AG04450 (cell line): ENCODE data around the gene WNT6. TPM values are rescaled to one million over a fixed set of nuclear protein-coding genes. Genes with fewer than 3 reads are reported as not detected.

ENCODE experiments used
- CTCF ChIA-PET: fragments of 300-600, 350-600 bp; formaldehyde crosslinking; extraction: SDS; loops from one replicate; lab custom pipeline; 2022; ENCODE audit warnings: antibody characterized with exemption, inconsistent platforms; lab: Charles Lee
- POLR2A ChIA-PET: fragments of 350-600 bp; formaldehyde crosslinking; extraction: SDS; loops from one replicate; lab custom pipeline; 2021; ENCODE audit warnings: antibody characterized with exemption, inconsistent platforms; lab: Yijun Ruan, JAX
- DNase-seq: peaks from one replicate; pipeline ENCODE4 v3.0.0-alpha.2; 2011; ENCODE audit warnings: low read depth, low spot score
- H3K27ac ChIP-seq: one replicate; pipeline ENCODE4 v1.5.1; 2012; ENCODE audit warnings: low read depth, low read length, control low read depth
- H3K27me3 ChIP-seq: one replicate; pipeline ENCODE4 v1.6.0; 2012; ENCODE audit warnings: low read length; ENCODE audit not compliant: control insufficient read depth, insufficient read depth
- H3K4me3 ChIP-seq: 2 replicates; pipeline ENCODE4 v1.5.1; 2011; ENCODE audit warnings: mild to moderate bottlenecking, low read depth, low read length, control low read depth
- H3K9me3 ChIP-seq: 2 replicates; pipeline ENCODE4 v1.5.1; 2012; ENCODE audit warnings: low read length; ENCODE audit not compliant: control insufficient read depth, insufficient read depth
- CTCF ChIP-seq: IDR thresholded peaks from 2 replicates; pipeline ENCODE4 v1.5.1; 2011; ENCODE audit warnings: low read depth, low read length, control low read depth, inconsistent platforms
- polyA plus RNA-seq: library from polyadenylated mRNA; depleted of rRNA; stranded (reverse); fragments of >200 nt; gene quantifications from 2 replicates; pipeline ENCODE4 v1.2.3, GENCODE V29; 2011

WNT6 gene
- polyA plus RNA-seq, 1 experiment, result not detected

DNA sequence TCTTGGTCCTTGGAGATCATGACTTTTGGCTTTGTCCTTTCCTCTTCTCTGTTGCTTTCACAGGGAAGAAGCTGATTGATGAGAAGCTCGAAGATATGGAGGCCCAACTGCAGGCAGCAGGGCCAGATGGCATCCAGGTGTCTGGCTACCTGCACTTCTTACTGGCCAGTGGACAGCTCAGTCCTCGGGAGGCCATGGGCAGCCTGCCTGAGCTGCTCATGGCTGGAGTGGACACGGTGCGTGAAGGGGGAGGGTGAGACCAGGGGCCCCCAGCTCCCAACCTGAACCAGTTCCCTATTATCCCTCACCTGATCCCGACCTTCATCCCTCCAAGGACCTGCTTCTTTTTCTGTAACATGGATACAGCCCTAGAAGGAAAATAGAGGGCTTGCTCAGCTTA is 46.7 kb upstream of the WNT6 start:
- Histone ChIP-seq H3K27ac (no peak overlapping the region), H3K27me3 (no peaks in the 10 kb centered on the region), H3K4me3 (no peak overlapping the region), H3K9me3 (no peaks in the 10 kb centered on the region; the same call in 1 of the 2 replicates)
- no peak for TF ChIP-seq CTCF
- POLR2A ChIA-PET, result no interaction called here
- no peak for DNase-seq
- CTCF ChIA-PET, result interaction anchor here (0.6 to 1.4 kb wide), 2 partner anchors 64 to 130 kb away, joined by 4 read pairs; no protein-coding TSS in a partner anchor

GRCh38 chr2:218813771-218814460 is 45.7 kb upstream of the WNT6 start:
- no peak for TF ChIP-seq CTCF
- H3K4me3 ChIP-seq, result no peak overlapping the region
- DNase-seq, result no peak
- no peaks in the 10 kb centered on the region for H3K27me3 ChIP-seq
- H3K27ac ChIP-seq, result no peak overlapping the region
- ChIA-PET POLR2A (no interaction called here), CTCF (no interaction called here)
- no peaks in the 10 kb centered on the region; the same call in 1 of the 2 replicates for H3K9me3 ChIP-seq

DNA sequence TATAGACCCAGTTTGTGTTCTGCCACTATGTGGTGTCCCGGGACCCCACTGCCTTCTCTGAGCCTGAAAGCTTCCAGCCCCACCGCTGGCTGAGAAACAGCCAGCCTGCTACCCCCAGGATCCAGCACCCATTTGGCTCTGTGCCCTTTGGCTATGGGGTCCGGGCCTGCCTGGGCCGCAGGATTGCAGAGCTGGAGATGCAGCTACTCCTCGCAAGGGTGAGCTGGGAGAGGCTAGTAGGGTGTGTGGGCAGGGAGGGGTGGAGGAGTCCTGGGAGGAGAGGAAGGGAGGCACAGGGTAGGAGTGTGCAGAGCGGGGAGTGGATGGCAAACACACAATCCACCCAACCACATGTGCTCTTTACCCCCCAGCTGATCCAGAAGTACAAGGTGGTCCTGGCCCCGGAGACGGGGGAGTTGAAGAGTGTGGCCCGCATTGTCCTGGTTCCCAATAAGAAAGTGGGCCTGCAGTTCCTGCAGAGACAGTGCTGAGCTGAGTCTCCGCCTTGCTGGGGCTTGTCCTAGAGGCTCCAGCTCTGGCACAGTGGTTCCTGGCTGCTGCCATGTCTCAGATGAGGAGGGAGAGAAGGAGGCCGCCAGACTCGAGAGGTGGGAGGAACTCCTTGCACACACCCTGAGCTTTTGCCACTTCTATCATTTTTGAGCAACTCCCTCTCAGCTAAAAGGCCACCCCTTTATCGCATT is 44.9 kb upstream of the WNT6 start:
- no peak overlapping the region for H3K4me3 ChIP-seq
- CTCF ChIA-PET, result no interaction called here
- POLR2A ChIA-PET, result no interaction called here
- H3K27me3 ChIP-seq, result no peaks in the 10 kb centered on the region
- H3K9me3 ChIP-seq, result no peaks in the 10 kb centered on the region; the same call in 1 of the 2 replicates
- TF ChIP-seq CTCF, result no peak
- no peak overlapping the region for H3K27ac ChIP-seq
- DNase-seq, result no peak

- no peak for DNase-seq
- no peak overlapping the region for H3K4me3 ChIP-seq
- H3K27me3 ChIP-seq, result no peaks in the 10 kb centered on the region
- TF ChIP-seq CTCF, result no peak
- H3K27ac ChIP-seq, result no peak overlapping the region
- ChIA-PET POLR2A (no interaction called here), CTCF (no interaction called here)
- H3K9me3 ChIP-seq, result no peaks in the 10 kb centered on the region; the same call in 1 of the 2 replicates
These were observed 44.4 kb upstream of the WNT6 start for GRCh38 chr2:218815244-218815637.

DNA sequence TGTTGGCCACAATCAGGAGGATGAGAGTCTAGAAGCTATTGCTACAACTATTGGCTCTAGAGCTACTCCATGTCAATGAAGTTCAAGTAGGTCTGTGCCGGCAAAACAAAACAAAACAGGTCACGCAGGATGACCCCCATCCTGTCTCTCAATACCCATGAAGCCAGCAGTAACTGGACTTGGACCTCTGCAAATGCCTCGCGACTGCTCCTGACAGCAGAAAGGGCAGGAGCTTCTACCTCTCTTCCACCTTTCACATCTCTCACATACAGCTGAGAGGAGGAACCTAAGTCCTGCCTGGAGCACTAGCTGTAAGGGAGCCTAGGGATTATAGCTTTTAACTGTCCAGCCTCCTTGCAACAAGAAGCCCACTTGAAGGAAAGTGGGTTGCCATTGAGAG is 44.0 kb upstream of the WNT6 start:
- no peak for TF ChIP-seq CTCF
- DNase-seq, result no peak
- ChIA-PET POLR2A (no interaction called here), CTCF (interaction anchor here (1.5 kb wide), 1 partner anchor 32 kb away, joined by 4 read pairs; no protein-coding TSS in a partner anchor)
- Histone ChIP-seq H3K9me3 (no peaks in the 10 kb centered on the region; the same call in 1 of the 2 replicates), H3K27ac (no peak overlapping the region), H3K27me3 (no peaks in the 10 kb centered on the region), H3K4me3 (no peak overlapping the region)
